HFFc6 (cell line): ENCODE data around the gene MTHFR. TPM values are rescaled to one million over a fixed set of nuclear protein-coding genes. Genes with fewer than 3 reads are reported as not detected.
A peak's percentile ranks its signal among the peaks of the same experiment; 100 is the strongest.

Experiments used
- DNase-seq: peaks from one replicate; pipeline ENCODE4 v3.0.0-alpha.2; 2018
- H3K27ac Mint-ChIP-seq: 2 replicates; pipeline ENCODE4 v1.8.0; 2020; ENCODE audit warnings: mild to moderate bottlenecking, mixed read lengths
- H3K27me3 Mint-ChIP-seq: 2 replicates; pipeline ENCODE4 v1.8.0; 2021; ENCODE audit warnings: mild to moderate bottlenecking, moderate library complexity, mixed read lengths; ENCODE audit not compliant: insufficient read depth
- H3K36me3 Mint-ChIP-seq: 2 replicates; pipeline ENCODE4 v1.8.0; 2021; ENCODE audit warnings: low read depth, mixed read lengths
- H3K4me1 Mint-ChIP-seq: 2 replicates; pipeline ENCODE4 v1.8.0; 2020; ENCODE audit warnings: low read depth, mixed read lengths
- H3K4me3 Mint-ChIP-seq: 2 replicates; pipeline ENCODE4 v1.8.0; 2020; ENCODE audit warnings: mild to moderate bottlenecking, moderate library complexity, mixed read lengths
- H3K9me3 Mint-ChIP-seq: 2 replicates; pipeline ENCODE4 v1.8.0; 2020; ENCODE audit warnings: mild to moderate bottlenecking, mixed read lengths
- CTCF ChIP-seq: fragments of 200-600 bp; sonication (generic); IDR thresholded peaks from 2 replicates; pipeline ENCODE4 v1.5.0; 2021; ENCODE audit warnings: antibody characterized with exemption, mild to moderate bottlenecking
- total RNA-seq, 6 experiments: library from RNA; stranded (reverse); fragmentation: NEBNext Ultra II Directional; extraction: Animal tissue kit (Norgen Biotek cat#: 25700); gene quantifications; 2 replicates in 1 of 6; 3 replicates in 5 of 6; pipeline ENCODE4 v1.2.3, GENCODE V29; 2021

Gene MTHFR
- total RNA-seq, 6 experiments from 2014 or later, result 9.4 to 11.7 (median 10.5) TPM

GRCh38 chr1:11761988-11762406, 43.8 kb downstream of the MTHFR start, which contains the start of gene C1orf167:
Gene C1orf167 (plus strand): TSS chr1:11762193. CDS start chr1:11764401, 2,208 bp downstream.
- DNase-seq, result no peak
- no peaks in the 10 kb centered on the region for H3K36me3 Mint-ChIP-seq
- H3K9me3 Mint-ChIP-seq, result no peaks in the 10 kb centered on the region
- H3K4me3 Mint-ChIP-seq, result no peak within 1 kb of the TSS
- no peak within 1 kb of the TSS for H3K27ac Mint-ChIP-seq
- no peak for TF ChIP-seq CTCF
- peaks cover 35% of the 10 kb centered on the region for H3K27me3 Mint-ChIP-seq
- no peaks in the 10 kb centered on the region for H3K4me1 Mint-ChIP-seq

GRCh38 chr1:11761285-11761684, 44.5 kb downstream of the MTHFR start:
- no peaks in the 10 kb centered on the region for H3K4me1 Mint-ChIP-seq
- H3K9me3 Mint-ChIP-seq, result no peaks in the 10 kb centered on the region

GRCh38 chr1:11759791-11760190, 46.0 kb downstream of the MTHFR start:
- Mint-ChIP-seq H3K36me3 (no peaks in the 10 kb centered on the region), H3K27me3 (peaks cover 52% of the 10 kb centered on the region), H3K4me1 (no peaks in the 10 kb centered on the region), H3K4me3 (no peak overlapping the region), H3K27ac (no peak overlapping the region), H3K9me3 (no peaks in the 10 kb centered on the region)
- DNase-seq, result no peak
- no peak for TF ChIP-seq CTCF

More at GRCh38 chr1:11761285-11761684, 44.5 kb downstream of the MTHFR start:
- no peak for DNase-seq
- H3K27me3 Mint-ChIP-seq, result peaks cover 41% of the 10 kb centered on the region
- H3K36me3 Mint-ChIP-seq, result no peaks in the 10 kb centered on the region
- TF ChIP-seq CTCF, result no peak
- H3K27ac Mint-ChIP-seq, result no peak overlapping the region
- H3K4me3 Mint-ChIP-seq, result no peak overlapping the region

- no peak overlapping the region for H3K4me3 Mint-ChIP-seq
- DNase-seq, result no peak
- peaks cover 56% of the 10 kb centered on the region for H3K27me3 Mint-ChIP-seq
- no peak for TF ChIP-seq CTCF
- H3K9me3 Mint-ChIP-seq, result no peaks in the 10 kb centered on the region
- peaks cover 7% of the 10 kb centered on the region; the same call in 1 of the 2 replicates for H3K4me1 Mint-ChIP-seq
- no peak overlapping the region for H3K27ac Mint-ChIP-seq
- H3K36me3 Mint-ChIP-seq, result no peaks in the 10 kb centered on the region
Observed at GRCh38 chr1:11757047-11757446, 48.7 kb downstream of the MTHFR start.

- no peak for TF ChIP-seq CTCF
- H3K27ac Mint-ChIP-seq, result no peak overlapping the region
- no peaks in the 10 kb centered on the region for H3K9me3 Mint-ChIP-seq
- H3K27me3 Mint-ChIP-seq, result peaks cover 42% of the 10 kb centered on the region
- peak; percentile 16 for DNase-seq
- no peak overlapping the region for H3K4me3 Mint-ChIP-seq
- H3K36me3 Mint-ChIP-seq, result no peaks in the 10 kb centered on the region
- peaks cover 7% of the 10 kb centered on the region; the same call in 1 of the 2 replicates for H3K4me1 Mint-ChIP-seq
Observed at GRCh38 chr1:11753555-11754208, 52.1 kb downstream of the MTHFR start.
